NB4 (cell line): ENCODE measurements around the gene XIRP1.
"Not testable (repeated sequence)": the region's sequence is repeated elsewhere in the genome, so short reads cannot be mapped to it uniquely, and the experiment has no call there.

Source experiments
- DNase-seq: peaks from one replicate; pipeline ENCODE4 v3.0.0; 2010; ENCODE audit warnings: low read depth
- H3K4me3 ChIP-seq: one replicate; pipeline ENCODE4 v1.5.1; 2011; ENCODE audit warnings: mild to moderate bottlenecking, low read depth, low read length, moderate library complexity
- MYC ChIP-seq: IDR thresholded peaks from 2 replicates; pipeline ENCODE4 v1.6.1; 2011; ENCODE audit warnings: low read depth, low read length
- POLR2A ChIP-seq: IDR thresholded peaks from 2 replicates; pipeline ENCODE4 v1.6.1; 2011; ENCODE audit warnings: mild to moderate bottlenecking; ENCODE audit not compliant: insufficient read length; ENCODE audit errors: extremely low read depth
- TF ChIP-seq, protein P1 (sequence below): IDR thresholded peaks from 2 replicates; pipeline ENCODE4 v1.6.1; 2011; ENCODE audit warnings: low read depth, low read length
- TF ChIP-seq, protein P2 (sequence below): IDR thresholded peaks from one replicate; pipeline ENCODE4 v1.5.1; 2012; ENCODE audit warnings: low read depth, low read length

XIRP1 gene

DNA sequence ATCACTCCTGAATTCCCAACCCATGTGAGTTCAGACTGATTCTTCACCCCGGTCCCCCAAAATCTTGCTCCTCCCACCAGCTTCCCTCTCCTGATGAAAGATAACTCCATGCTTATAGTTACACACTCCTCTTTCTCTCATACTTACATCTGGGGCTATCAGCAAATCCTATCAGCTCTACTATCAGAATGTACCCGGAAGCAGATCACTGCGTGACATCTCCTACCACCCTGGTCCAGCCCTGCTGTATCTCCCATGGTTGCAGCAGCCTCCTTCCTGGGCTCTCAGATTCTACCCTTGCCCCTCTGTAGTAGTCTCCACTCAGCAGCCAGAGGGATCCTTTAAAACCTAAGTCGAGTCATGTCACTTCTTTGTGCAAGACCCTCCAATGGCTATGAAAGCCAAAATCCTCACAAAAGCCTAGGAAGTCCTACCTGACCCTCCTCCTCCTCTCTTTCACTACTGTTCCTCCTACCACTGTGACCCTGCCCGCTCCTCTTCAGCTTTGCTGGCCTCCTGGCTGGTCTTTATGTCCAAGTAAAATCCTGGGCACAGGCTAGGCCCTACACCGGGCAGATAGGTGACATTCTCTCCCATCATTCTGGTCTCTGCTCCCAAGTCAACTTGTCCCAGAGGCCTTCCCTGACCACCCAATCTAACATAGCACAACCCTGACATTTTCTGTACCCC lies 16.2 kb downstream of the XIRP1 start:
- TF ChIP-seq POLR2A (no peak), MYC (no peak)
- TF ChIP-seq, protein P1, sequence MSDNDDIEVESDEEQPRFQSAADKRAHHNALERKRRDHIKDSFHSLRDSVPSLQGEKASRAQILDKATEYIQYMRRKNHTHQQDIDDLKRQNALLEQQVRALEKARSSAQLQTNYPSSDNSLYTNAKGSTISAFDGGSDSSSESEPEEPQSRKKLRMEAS, result no peak
- TF ChIP-seq, protein P2, sequence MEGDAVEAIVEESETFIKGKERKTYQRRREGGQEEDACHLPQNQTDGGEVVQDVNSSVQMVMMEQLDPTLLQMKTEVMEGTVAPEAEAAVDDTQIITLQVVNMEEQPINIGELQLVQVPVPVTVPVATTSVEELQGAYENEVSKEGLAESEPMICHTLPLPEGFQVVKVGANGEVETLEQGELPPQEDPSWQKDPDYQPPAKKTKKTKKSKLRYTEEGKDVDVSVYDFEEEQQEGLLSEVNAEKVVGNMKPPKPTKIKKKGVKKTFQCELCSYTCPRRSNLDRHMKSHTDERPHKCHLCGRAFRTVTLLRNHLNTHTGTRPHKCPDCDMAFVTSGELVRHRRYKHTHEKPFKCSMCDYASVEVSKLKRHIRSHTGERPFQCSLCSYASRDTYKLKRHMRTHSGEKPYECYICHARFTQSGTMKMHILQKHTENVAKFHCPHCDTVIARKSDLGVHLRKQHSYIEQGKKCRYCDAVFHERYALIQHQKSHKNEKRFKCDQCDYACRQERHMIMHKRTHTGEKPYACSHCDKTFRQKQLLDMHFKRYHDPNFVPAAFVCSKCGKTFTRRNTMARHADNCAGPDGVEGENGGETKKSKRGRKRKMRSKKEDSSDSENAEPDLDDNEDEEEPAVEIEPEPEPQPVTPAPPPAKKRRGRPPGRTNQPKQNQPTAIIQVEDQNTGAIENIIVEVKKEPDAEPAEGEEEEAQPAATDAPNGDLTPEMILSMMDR, result no peak
- DNase-seq, result no peak
- no peak overlapping the region for H3K4me3 ChIP-seq

DNA sequence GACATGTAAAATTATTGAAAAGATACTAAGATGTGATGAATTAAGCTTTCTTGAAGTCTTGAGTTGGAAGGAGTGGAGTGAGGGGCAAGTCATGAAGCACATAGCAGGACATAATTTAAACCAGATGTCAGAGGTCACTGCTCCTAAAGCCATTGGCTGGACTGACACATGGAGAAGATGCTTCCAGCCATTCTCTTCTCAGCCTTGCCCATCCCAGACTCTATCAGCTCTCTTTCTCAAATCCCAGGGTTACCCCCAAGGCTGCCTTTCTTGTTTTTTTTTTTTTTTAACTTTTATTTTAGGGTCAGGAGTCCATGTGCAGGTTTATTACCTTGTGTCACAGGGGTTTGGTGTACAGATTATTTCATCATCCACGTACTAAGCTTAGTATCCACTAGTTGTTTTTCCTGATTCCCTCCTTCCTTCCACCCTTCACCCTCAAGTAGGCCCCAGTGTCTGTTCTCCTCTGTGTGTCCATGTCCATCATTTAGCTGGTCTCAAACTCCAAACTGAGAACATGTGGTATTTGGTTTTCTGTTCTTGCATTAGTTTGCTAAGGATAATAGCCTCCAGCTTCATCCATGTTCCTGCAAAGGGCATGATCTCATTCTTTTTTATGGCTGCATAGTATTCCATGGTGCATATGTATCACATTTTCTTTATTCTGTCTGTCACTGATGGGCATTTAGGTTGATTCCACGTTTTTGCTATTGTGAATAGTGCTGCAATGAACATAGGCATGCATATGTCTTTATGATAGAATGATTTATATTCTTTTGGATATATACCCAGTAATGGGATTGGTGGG lies 18.9 kb downstream of the XIRP1 start:
- H3K4me3 ChIP-seq, result no peak overlapping the region
- DNase-seq, result no peak
- TF ChIP-seq, protein P2, result no peak
- no peak for TF ChIP-seq POLR2A
- TF ChIP-seq, protein P1, result no peak
- no peak for TF ChIP-seq MYC

DNA sequence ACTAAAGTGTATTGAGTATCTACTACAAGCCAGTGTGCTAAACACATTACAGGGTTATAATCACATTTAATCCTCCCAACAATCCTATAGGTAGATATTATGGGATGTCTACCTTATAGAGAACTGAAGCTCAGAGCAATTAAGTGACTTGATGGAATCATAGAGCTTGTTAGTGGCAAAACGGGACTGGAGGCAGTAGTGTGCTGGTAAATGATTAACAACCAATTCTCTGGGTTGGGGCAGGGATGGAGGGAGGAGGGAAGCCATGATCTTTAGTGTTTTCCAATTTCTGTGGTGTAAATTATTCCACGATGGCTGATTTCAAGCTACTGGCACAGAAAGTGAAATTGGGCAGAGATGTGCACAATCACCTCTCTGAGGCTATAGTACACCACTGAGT lies 20.5 kb downstream of the XIRP1 start:
- no peak for DNase-seq
- no peak overlapping the region for H3K4me3 ChIP-seq
- TF ChIP-seq, protein P2, result no peak
- TF ChIP-seq MYC, result no peak
- TF ChIP-seq POLR2A, result no peak
- TF ChIP-seq, protein P1, result no peak

DNA sequence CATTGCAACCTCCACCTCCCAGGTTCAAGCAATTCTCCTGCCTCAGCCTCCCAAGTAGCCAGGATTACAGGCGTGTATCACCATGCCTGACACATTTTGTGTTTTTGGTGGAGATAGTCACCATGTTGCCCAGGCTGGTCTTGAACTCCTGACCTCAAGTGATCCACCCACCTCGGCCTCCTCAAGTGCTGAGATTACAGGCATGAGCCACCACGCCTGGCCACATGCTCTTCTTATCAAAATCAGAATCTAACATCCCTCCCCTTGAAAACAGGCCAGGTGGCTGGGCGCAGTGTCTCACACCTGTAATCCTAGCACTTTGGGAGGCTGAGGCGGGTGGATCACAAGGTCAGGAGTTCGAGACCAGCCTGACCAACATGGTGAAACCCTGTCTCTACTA lies 21.5 kb downstream of the XIRP1 start:
- not testable (repeated sequence) for DNase-seq, H3K4me3 ChIP-seq

DNA sequence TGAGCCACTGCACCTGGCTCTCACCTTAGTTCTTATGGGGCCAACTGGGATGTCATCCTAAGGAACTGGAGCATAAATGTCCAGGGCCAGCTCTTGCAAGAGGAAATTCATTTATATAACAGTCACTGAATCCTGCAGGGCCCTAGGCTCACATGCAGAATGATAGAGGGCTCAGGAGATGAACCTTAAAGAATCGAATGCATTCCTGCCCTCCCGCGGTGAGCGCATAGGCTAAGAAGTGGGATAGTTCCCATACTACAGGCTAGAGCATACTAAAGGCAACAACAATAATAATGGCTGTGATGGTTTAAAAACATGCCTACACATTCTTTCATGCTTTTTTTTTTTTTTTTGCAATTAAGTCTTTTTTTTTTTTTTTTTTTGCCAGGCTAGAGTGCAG lies 21.9 kb downstream of the XIRP1 start:
- H3K4me3 ChIP-seq, result no peak overlapping the region
- TF ChIP-seq, protein P2, result no peak
- TF ChIP-seq, protein P1, result no peak
- TF ChIP-seq POLR2A (no peak), MYC (no peak)
- DNase-seq, result no peak

DNA sequence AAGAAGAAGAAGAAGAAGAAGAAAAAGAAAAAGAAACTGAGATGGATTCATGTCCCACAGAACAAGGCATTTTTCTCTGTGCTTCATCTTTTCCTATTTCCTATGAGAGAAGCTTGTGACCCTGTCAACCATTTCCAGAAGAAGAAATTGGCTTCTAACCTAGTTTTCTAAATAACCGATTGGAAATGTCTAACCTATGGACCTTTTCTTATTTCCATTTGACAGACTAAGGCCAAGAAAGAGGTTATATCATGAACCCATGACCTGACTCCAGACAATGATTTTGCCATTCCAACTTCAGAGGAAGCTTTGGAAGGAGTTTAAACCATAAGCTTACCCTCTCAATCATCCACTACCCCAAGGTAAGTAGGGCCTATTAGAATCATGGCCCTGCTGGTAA lies 22.7 kb downstream of the XIRP1 start:
- TF ChIP-seq, protein P1, result no peak
- TF ChIP-seq POLR2A (no peak), MYC (no peak)
- TF ChIP-seq, protein P2, result no peak
- no peak for DNase-seq
- H3K4me3 ChIP-seq, result no peak overlapping the region
